Ovary (tissue), 3 donors: ENCODE results near the gene PRDM16.

Source experiments
- CTCF ChIP-seq, 3 donors: fragments of 450-650 bp in 2 of 3; fragments of 200-600 bp in 1 of 3; IDR thresholded peaks; one replicate each; pipeline versions ENCODE4 v1.5.1 to v1.8.0; 2016 to 2022; ENCODE audit warnings: antibody characterized with exemption in 3 of 3, mild to moderate bottlenecking in 1 of 3
- EP300 ChIP-seq: sonication (generic); formaldehyde crosslinking; IDR thresholded peaks from one replicate; pipeline ENCODE4 v1.6.1; 2017; ENCODE audit warnings: antibody characterized with exemption
- donor health status: DM: no; HTN: no; CAD: no.

- TF ChIP-seq CTCF (IDR thresholded peaks at IDR 0.05) (no peak), EP300 (no peak)
These were observed 310.9 kb downstream of the PRDM16 start for GRCh38 chr1:3379934-3380333.
